EH (cell line): ENCODE data around the gene PRXL2B.

Source experiments
- DNase-seq: peaks from one replicate; pipeline ENCODE4 v3.0.0-alpha.2; 2015; ENCODE audit warnings: low read depth

PRXL2B gene

GRCh38 chr1:2637442-2638145, 51.0 kb downstream of the PRXL2B start:
- DNase-seq: no peak

GRCh38 chr1:2638466-2639115, 52.0 kb downstream of the PRXL2B start:
- no peak for DNase-seq

- DNase-seq: no peak
These were observed 52.6 kb downstream of the PRXL2B start for GRCh38 chr1:2639203-2639602.

GRCh38 chr1:2639607-2640521, 53.3 kb downstream of the PRXL2B start:
- DNase-seq: no peak

- no peak for DNase-seq
These were observed 54.0 kb downstream of the PRXL2B start for GRCh38 chr1:2640626-2641025.
